A673 (cell line): ENCODE results near the gene CLASP1. TPM values are rescaled to one million over a fixed set of nuclear protein-coding genes. Genes with fewer than 3 reads are reported as not detected.

Experiments
- BruUV-seq: library from RNA; stranded (reverse); fragments of 400-500 nt; replicated peaks from 2 replicates; lab custom pipeline; 2021; lab: Mats Ljungman, UMichigan
- CTCF ChIA-PET: fragments of 300-600 bp; sonication (Branson Sonifier 250); formaldehyde crosslinking; loops from one replicate; lab custom pipeline; 2022; ENCODE audit warnings: antibody characterized with exemption; lab: Charles Lee
- POLR2A ChIA-PET: fragments of 300-600 bp; sonication (Branson Sonifier 250); formaldehyde crosslinking; loops from one replicate; lab custom pipeline; 2022; ENCODE audit warnings: antibody characterized with exemption; ENCODE audit not compliant: low non-redundant PET; lab: Charles Lee
- DNase-seq: peaks from one replicate; pipeline ENCODE4 v3.0.0-alpha.2; 2015; ENCODE audit warnings: low spot score
- H3K27ac ChIP-seq: fragments of 200-600 bp; sonication (generic); 2 replicates; pipeline ENCODE4 v1.5.1; 2016; ENCODE audit warnings: mixed run types, low read depth, mild to moderate bottlenecking, mixed read lengths, antibody characterized with exemption, low read length; ENCODE audit not compliant: poor library complexity, severe bottlenecking
- H3K27me3 ChIP-seq: fragments of 200-600 bp; sonication (generic); replicated peaks from 2 replicates; pipeline ENCODE4 v1.6.1; 2017; ENCODE audit warnings: mixed run types, low read depth, mild to moderate bottlenecking, mixed read lengths, antibody characterized with exemption, low read length; ENCODE audit not compliant: insufficient read depth, poor library complexity
- H3K36me3 ChIP-seq: fragments of 200-600 bp; sonication (generic); 2 replicates; pipeline ENCODE4 v1.6.1; 2016; ENCODE audit warnings: mixed run types, mild to moderate bottlenecking, mixed read lengths, antibody characterized with exemption, low read length; ENCODE audit not compliant: insufficient read depth, poor library complexity, severe bottlenecking
- H3K4me1 ChIP-seq: fragments of 200-600 bp; sonication (generic); 2 replicates; pipeline ENCODE4 v1.6.1; 2017; ENCODE audit warnings: mixed run types, mild to moderate bottlenecking, mixed read lengths, antibody characterized with exemption, low read length; ENCODE audit not compliant: insufficient read depth, poor library complexity, severe bottlenecking
- H3K4me3 ChIP-seq: fragments of 200-600 bp; sonication (generic); 2 replicates; pipeline ENCODE4 v1.5.1; 2016; ENCODE audit warnings: low read depth, mixed run types, mild to moderate bottlenecking, mixed read lengths, low read length; ENCODE audit not compliant: poor library complexity, severe bottlenecking
- H3K9me3 ChIP-seq: fragments of 200-600 bp; sonication (generic); 2 replicates; pipeline ENCODE4 v1.6.1; 2016; ENCODE audit warnings: mixed run types, low read depth, mild to moderate bottlenecking, mixed read lengths, antibody characterized with exemption, low read length; ENCODE audit not compliant: poor library complexity, severe bottlenecking
- CTCF ChIP-seq: fragments of 300-800, 200-600 bp; sonication (generic); conservative IDR thresholded peaks from 2 replicates; pipeline ENCODE4 v1.5.1; 2017; ENCODE audit warnings: low read depth, mild to moderate bottlenecking, antibody characterized with exemption, low read length, moderate library complexity, mixed read lengths
- EZH2 ChIP-seq: fragments of 200-600 bp; sonication (generic); IDR thresholded peaks from 2 replicates; pipeline ENCODE4 v1.6.1; 2017; ENCODE audit warnings: borderline replicate concordance, low read depth, mild to moderate bottlenecking, mixed read lengths, antibody characterized with exemption, low read length; ENCODE audit not compliant: poor library complexity, severe bottlenecking
- intact Hi-C: fragments of 100-400 bp; cut with micrococcal nuclease; formaldehyde crosslinking; loops from one replicate; pipeline ENCODE4 v1.10.0; 2022; ENCODE audit not compliant: unreplicated experiment
- total RNA-seq: library from RNA; stranded (reverse); gene quantifications from 2 replicates; pipeline ENCODE4 v1.2.3, GENCODE V29; 2021

CLASP1 gene
- total RNA-seq, 1 experiment from 2014 or later = 69.1 TPM

DNA sequence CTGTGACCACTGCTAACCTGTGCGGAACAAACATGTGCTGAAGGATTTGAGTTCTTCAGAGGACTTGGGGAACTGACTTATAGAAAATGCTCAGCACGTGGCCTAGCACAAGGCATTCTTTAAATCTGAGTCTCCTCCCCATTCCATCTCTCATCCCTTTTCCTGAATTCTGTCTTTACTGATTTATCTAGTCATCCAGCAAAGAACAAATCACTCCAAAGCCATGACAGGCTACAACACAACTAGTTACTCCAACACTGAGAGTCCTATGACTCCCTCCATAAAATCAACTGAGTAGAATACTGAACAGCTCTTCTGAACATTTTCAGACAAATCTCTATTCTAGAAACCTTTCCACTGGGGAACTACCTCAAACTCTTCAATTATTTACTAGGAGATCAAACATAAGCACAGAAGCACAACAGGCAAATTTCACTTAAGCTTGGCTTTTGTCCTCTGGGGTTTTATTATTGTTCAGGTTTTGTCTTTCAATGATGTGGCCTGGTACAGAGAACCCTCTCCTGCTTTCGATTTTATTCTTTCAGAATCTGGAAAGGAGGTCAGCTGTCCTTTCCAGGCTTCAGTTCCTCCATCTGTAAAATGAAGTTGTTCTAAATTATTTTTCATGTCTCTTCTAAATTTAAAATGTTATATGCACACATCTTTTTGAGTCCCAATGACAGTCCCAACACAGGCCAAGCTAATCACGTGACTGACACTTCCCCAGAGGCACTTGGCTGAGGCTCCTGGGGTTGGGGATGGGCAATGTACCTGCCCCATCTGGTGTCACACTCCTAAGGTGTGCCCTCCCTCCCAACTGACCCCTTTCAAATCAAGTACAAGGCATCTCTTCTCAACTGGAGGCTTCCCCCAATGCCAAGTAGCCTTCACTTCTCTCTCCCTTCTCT lies 86.7 kb downstream of the CLASP1 start:
- no peak overlapping the region for H3K27ac ChIP-seq
- CTCF ChIA-PET = no interaction called here
- H3K4me1 ChIP-seq = peaks cover 17% of the 10 kb centered on the region
- H3K9me3 ChIP-seq = no peaks in the 10 kb centered on the region
- BruUV-seq = no TSS peak
- no peak for DNase-seq
- POLR2A ChIA-PET = interaction anchor here (0.7 kb wide), 1 partner anchor 1635 kb away, joined by 3 read pairs; no protein-coding TSS in a partner anchor
- H3K36me3 ChIP-seq = no peaks in the 10 kb centered on the region
- H3K4me3 ChIP-seq = no peak overlapping the region
- H3K27me3 ChIP-seq = no peaks in the 10 kb centered on the region
- TF ChIP-seq CTCF = no peak
- TF ChIP-seq EZH2 = no peak
- intact Hi-C loops = no loop called here

- POLR2A ChIA-PET = no interaction called here
- no peak overlapping the region for H3K4me3 ChIP-seq
- BruUV-seq = no TSS peak
- no peaks in the 10 kb centered on the region for H3K9me3 ChIP-seq
- no peaks in the 10 kb centered on the region for H3K27me3 ChIP-seq
- DNase-seq = no peak
- peaks cover 16% of the 10 kb centered on the region for H3K4me1 ChIP-seq
- H3K27ac ChIP-seq = no peak overlapping the region
- intact Hi-C loops = no loop called here
- H3K36me3 ChIP-seq = no peaks in the 10 kb centered on the region
- TF ChIP-seq CTCF (no peak), EZH2 (no peak)
- CTCF ChIA-PET = no interaction called here
Observed at GRCh38 chr2:121561617-121562268, 87.5 kb downstream of the CLASP1 start.

- Histone ChIP-seq H3K4me1 (no peaks in the 10 kb centered on the region), H3K4me3 (no peak overlapping the region), H3K27ac (no peak overlapping the region), H3K27me3 (no peaks in the 10 kb centered on the region), H3K9me3 (no peaks in the 10 kb centered on the region), H3K36me3 (no peaks in the 10 kb centered on the region)
- intact Hi-C loops = no loop called here
- no peak for DNase-seq
- BruUV-seq = no TSS peak
- CTCF ChIA-PET = no interaction called here
- no peak for TF ChIP-seq CTCF
- TF ChIP-seq EZH2 = no peak
- POLR2A ChIA-PET = no interaction called here
Observed at GRCh38 chr2:121558329-121558728, 90.9 kb downstream of the CLASP1 start.
